Measurements from ENCODE around the gene IRF1.
"Not testable (repeated sequence)": the region's sequence is repeated elsewhere in the genome, so short reads cannot be mapped to it uniquely, and the experiment has no call there.

The IRF1 gene

DNA sequence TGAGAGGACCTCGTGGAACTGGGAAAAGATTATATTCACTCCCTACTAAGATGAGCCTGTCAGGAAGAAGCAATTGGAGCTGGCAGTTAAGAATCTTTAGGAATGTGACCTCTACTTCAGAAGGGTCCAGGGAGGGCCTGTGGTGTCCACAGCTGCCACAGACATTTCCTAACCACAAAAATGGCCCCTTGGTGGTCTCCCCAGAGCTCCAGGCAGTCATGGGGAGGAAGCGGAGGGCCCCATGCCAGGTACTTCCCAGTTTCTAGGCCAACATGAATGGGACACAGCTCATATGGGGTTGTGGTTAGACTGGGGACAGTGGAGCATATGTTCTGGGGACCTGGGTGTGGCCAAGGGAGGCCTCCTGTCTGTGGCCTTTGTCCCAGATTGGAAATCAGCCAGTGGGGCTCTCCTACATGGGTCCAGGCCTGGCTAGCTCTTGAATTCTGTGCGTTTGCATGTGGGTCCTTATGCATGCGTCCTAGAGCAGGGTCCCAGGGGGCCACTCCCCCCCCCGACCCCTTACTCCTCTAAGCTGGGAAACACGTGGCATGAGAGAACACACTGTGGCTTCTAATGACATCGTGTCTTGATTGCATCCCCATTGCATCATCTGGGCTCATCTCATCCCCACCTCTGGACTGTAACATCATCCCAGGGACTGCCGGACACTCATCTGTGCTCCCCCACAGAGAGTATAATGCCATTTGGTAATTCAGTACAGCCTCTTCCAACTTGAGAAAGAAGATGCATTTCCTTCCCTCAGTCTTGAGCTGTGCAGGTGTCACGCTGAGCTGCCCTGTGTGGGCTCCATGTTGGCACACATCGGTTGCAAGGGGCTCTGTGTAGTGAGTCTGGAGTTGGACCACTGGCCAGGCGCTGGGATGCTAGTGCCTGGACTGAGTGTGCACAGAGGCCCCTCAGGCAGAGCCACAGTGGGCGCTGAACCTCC is 31.3 kb downstream of the IRF1 start:
- DNase-seq: no peak

DNA sequence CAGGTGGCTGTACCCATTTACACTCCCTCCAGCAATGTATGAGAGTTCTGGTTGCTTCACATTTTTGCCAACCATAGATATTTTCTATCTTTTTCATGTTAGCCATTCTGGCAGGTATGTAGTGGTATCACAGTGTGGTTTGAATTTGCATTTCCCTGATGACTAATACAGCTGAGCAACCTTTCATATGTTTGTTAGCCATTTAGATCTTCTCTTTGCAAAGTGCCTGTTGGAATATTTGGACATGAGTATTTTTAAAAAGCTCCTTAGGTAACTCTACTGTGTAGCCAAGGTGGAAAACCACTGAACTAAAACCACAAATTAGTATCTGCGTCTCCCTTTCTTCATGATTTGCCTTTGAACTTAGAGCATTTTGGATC is 31.9 kb downstream of the IRF1 start:
- no peak for DNase-seq

GRCh38 chr5:132458226-132458560 is 32.4 kb downstream of the IRF1 start:
- DNase-seq: no peak

DNA sequence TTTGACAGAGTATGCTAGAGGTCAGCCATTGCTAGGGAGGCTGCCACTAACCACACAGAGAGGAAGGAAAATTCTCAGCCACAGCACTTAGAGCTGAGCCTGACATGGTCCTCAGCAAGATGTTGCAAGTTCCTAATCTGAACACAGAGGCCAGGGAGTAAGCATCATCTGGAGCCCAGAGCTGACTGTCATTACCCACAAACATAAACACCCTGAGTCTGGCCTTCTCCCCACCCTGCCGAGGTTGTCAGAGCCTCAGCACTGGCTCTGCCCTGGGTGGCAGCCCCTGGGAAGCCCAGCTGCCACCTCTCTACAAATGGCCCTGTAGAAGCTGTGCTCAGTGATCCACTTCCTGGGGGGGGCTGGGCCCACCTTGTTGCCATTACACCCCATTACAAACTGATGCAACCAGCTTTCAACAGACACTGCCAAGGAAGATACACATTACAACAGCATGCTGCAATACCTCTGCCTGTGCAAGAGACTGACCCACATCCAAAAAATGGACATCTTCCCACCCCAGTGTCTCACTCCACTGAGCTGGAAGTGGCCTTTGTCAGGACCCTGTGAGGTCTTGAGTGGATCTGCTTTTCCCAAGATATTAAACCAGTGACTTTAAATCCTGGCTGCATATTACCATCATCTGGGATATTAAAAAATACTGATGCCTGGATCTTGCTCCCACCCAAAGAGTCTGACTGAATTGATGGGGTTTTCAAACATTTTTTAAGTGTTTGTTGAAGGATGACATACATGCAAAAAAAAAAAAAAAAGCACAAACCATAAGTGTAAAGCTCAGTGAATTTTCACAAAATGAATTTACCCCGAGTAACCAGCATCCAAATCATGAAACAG is 33.0 kb downstream of the IRF1 start:
- DNase-seq: no peak

- no peak for DNase-seq
These were observed 33.6 kb downstream of the IRF1 start for GRCh38 chr5:132456987-132457361.

- DNase-seq: no peak
These were observed 34.1 kb downstream of the IRF1 start for GRCh38 chr5:132456296-132456986.

GRCh38 chr5:132455614-132456115 is 34.9 kb downstream of the IRF1 start:
- no peak for DNase-seq

DNA sequence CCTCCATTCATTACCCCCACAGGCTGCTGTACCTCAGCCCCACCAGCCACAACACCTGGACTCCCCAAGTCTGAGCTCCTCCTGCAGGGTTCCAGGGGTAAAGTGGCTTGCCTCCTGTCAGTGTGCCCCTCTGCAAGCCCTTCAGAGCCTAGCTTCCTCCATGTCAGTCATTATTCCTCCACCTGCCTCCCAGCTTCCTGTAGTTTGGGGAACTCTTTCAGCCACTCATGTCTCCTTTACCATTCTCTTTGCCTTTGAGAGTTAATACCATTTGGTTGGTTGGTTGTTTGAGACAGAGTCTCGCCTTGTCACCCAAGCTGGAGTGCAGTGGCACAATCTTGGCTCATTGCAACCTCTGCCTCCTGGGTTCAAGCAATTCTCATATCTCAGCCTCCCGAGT is 36.2 kb downstream of the IRF1 start:
- no peak for DNase-seq

GRCh38 chr5:132451387-132451786 is 39.2 kb downstream of the IRF1 start:
- no peak for DNase-seq

DNA sequence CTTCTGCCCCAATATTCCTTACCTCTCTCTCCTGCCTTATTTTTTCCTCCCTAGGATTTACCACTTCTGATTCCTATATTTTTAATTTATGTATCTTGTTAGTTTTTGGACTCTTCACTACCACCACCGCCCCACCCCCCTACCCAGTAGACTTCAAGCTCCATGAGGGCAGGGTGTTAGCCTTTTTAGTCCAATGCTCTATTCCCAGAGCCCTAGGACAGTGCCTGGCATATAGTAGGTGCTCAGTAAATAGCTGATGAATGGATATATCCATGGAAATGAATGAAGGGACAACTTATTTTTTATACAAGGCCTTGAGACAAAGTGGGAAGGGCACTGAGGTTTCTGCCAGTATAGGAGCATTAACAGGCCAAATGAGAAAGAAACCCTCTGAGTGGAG is 41.5 kb downstream of the IRF1 start:
- DNase-seq: no peak

DNA sequence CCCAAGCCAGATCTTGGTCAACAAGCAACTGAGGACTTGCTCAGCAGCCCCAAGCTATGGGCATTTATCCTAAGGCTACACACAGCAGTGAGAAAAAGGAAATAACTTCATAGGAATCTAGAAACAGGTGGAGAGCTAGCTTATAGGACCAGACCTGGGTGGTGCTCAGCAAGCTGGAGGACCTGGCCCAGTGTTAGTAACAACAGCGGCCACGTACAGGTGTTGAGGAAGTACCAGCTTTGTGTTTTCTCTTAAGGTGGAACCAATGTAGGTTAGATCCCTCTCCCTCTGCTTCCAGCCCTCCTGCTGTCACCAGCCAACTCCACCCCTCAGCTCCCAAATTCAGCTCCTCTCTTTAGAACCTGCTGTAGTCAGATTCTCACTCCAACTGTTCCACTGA is 43.4 kb downstream of the IRF1 start:
- no peak for DNase-seq

DNA sequence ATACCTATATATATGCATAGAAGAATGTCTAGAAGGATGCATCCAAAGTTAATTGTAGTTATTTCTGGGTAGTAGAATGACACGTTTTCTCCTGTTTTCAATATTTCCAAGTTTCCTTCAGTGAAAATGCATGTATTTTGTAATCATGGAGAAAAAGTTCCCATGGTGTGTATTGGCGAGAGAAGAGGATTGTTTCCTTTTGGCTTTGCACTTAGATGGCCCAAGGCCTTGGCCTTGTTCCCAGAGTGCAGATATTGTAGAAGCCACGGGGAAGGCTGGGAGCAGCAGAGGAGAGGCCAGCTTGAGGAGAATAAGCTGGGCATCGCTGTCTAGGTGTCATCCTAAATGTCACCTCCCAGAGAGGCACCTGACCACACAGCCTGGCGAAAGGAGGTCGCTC is 44.0 kb downstream of the IRF1 start:
- no peak for DNase-seq

- no peak for DNase-seq
These were observed 44.6 kb downstream of the IRF1 start for GRCh38 chr5:132445930-132446329.

GRCh38 chr5:132445640-132445923 is 45.0 kb downstream of the IRF1 start:
- DNase-seq: no peak

GRCh38 chr5:132444841-132445639 is 45.5 kb downstream of the IRF1 start:
- DNase-seq: no peak

GRCh38 chr5:132444061-132444460 is 46.5 kb downstream of the IRF1 start:
- DNase-seq: no peak

- DNase-seq: no peak
These were observed 51.0 kb downstream of the IRF1 start for GRCh38 chr5:132439521-132440089.

GRCh38 chr5:132438917-132439316 is 51.7 kb downstream of the IRF1 start:
- DNase-seq: no peak

DNA sequence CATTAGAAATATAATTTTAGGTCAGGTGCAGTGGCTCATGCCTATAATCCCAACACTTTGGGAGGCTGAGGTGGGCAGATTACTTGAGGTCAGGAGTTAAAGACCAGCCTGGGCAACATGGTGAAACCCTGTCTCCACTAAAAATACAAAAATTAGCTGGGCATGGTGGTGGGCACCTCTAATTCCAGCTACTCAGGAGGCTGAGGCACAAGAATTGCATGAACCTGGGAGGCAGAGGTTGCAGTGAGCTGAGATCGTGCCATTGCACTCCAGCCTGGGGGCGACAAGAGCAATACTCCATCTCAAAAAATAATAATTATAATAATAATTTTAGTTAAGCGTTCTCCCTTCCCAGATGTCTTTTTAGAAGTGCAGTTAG is 52.3 kb downstream of the IRF1 start:
- DNase-seq: not testable (repeated sequence)

DNA sequence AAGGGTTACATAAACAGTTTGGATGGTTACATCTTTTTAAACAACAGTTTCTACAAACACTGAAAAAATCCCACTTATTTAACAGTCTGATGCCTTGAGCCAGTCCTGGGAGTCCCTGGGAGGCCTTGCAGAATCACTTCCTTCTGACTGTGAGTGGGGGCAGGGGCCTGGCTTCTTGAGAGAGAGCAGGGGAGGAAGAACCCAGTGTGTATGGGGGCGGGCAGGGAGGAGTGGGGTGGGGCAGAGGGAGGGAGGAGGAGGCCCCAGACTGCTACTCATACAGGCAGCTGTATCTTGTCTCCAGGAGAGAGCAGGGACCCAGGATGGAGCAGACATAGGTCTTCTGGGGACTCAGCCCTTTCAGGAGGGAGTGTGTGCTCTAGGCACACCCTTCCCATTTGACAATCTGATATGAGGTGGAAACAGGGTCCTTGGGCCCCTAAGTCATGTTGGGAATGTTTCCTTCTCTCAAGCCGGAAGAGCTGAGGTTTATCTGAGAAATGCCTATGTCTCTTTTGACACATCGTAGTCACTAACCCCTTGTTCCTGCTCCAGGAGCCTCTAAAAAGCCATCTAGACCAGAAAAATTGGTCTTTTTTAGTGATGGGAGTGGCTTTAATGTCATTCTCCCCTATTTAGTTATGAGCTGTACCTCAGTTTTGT is 52.8 kb downstream of the IRF1 start:
- DNase-seq: no peak

DNA sequence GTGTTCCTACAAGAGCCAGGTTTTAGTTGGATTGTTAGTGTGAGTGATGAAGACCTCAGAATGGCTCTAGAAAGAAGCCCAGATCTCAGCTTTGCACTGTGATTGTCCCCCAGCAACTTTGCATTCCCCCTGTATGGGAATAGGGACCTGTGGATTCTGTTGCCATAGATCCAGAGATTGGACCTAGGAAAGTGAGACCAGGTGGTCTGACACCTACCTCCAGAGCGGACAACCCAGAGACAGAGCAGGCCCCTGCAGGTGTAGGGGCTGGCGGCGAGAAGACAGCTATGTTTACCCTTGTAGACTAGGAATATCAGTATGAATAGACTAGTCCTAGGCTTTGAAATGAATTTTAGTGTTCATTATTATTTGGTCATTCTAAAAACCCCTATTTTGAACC is 53.6 kb downstream of the IRF1 start:
- no peak for DNase-seq

- DNase-seq: no peak
These were observed 54.7 kb downstream of the IRF1 start for GRCh38 chr5:132435886-132436285.
